T-cell (primary cell): ENCODE data around the gene LRRTM3. TPM values are rescaled to one million over a fixed set of nuclear protein-coding genes. Genes with fewer than 3 reads are reported as not detected.

Source experiments
- ATAC-seq, 4 experiments: fragments of 200-7000 bp in 3 of 4; fragments of 150-1000 bp in 1 of 4; cut with Tn5 transposase; replicated peaks in 1 of 4; 1 replicate in 3 of 4; 2 replicates in 1 of 4; pipeline ENCODE4 v1.10.0; 2021; ENCODE audit warnings: moderate library complexity in 3 of 4, mild to moderate bottlenecking in 2 of 4, moderate number of reproducible peaks in 1 of 4
- CTCF ChIA-PET, 2 donors: fragments of 300-600 bp; sonication (Branson Sonifier 250); formaldehyde crosslinking; loops; one replicate each; lab custom pipeline; 2022; ENCODE audit warnings: antibody characterized with exemption in 2 of 2; lab: Charles Lee
- POLR2A ChIA-PET, 2 donors: fragments of 300-600 bp; sonication (Branson Sonifier 250); formaldehyde crosslinking; loops; one replicate each; lab custom pipeline; 2022; ENCODE audit warnings: antibody characterized with exemption in 2 of 2; lab: Charles Lee
- DNase-seq, 35 experiments: peaks; one replicate each; pipeline versions ENCODE4 v3.0.0 to v3.0.0-alpha.2; 2013 to 2023
- H3K27ac ChIP-seq: one replicate; pipeline ENCODE4 v1.5.1; 2013; ENCODE audit warnings: low read length
- H3K27me3 ChIP-seq, 2 experiments: replicated peaks in 1 of 2; 1 replicate in 1 of 2; 2 replicates in 1 of 2; pipeline versions ENCODE4 v1.6.1 to v1.7.0; 2013; ENCODE audit warnings: low read length in 1 of 2, mixed read lengths in 1 of 2; ENCODE audit not compliant: control insufficient read depth in 2 of 2, insufficient read depth in 2 of 2; ENCODE audit errors: extremely low read depth in 1 of 2
- H3K36me3 ChIP-seq, 2 donors: 1 replicate in 1 of 2; 2 replicates in 1 of 2; pipeline versions ENCODE4 v1.6.1 to v1.7.0; 2013; ENCODE audit warnings: low read length in 1 of 2; ENCODE audit not compliant: control insufficient read depth in 2 of 2, insufficient read depth in 1 of 2; ENCODE audit errors: extremely low read depth in 1 of 2
- H3K4me1 ChIP-seq, 2 experiments: 1 replicate in 1 of 2; 2 replicates in 1 of 2; pipeline versions ENCODE4 v1.6.1 to v1.7.0; 2013; ENCODE audit warnings: low read length in 2 of 2, mixed read lengths in 1 of 2; ENCODE audit not compliant: insufficient read depth in 2 of 2, control insufficient read depth in 1 of 2; ENCODE audit errors: extremely low read depth in 1 of 2
- H3K4me3 ChIP-seq, 2 donors: 1 replicate in 1 of 2; 2 replicates in 1 of 2; pipeline versions ENCODE4 v1.5.1 to v1.7.0; 2013; ENCODE audit warnings: mild to moderate bottlenecking in 2 of 2, low read length in 1 of 2, moderate library complexity in 1 of 2; ENCODE audit not compliant: control insufficient read depth in 1 of 2; ENCODE audit errors: extremely low read depth in 1 of 2
- H3K9me3 ChIP-seq: 2 replicates; pipeline ENCODE4 v1.7.0; 2013
- H3K27ac Mint-ChIP-seq, 2 donors: one replicate each; pipeline ENCODE4 v1.8.0; 2020 to 2021; ENCODE audit warnings: mild to moderate bottlenecking in 2 of 2, mixed read lengths in 2 of 2
- H3K27me3 Mint-ChIP-seq, 2 donors: one replicate each; pipeline ENCODE4 v1.8.0; 2021 to 2022; ENCODE audit warnings: mixed read lengths in 2 of 2
- H3K36me3 Mint-ChIP-seq: one replicate; pipeline ENCODE4 v1.8.0; 2021; ENCODE audit warnings: mixed read lengths
- H3K4me1 Mint-ChIP-seq, 3 donors: one replicate each; pipeline ENCODE4 v1.8.0; 2020 to 2022; ENCODE audit warnings: mixed read lengths in 3 of 3, mild to moderate bottlenecking in 1 of 3
- H3K4me3 Mint-ChIP-seq, 3 donors: one replicate each; pipeline ENCODE4 v1.8.0; 2020 to 2022; ENCODE audit warnings: mild to moderate bottlenecking in 3 of 3, mixed read lengths in 3 of 3, moderate library complexity in 3 of 3
- H3K9me3 Mint-ChIP-seq, 3 donors: one replicate each; pipeline ENCODE4 v1.8.0; 2020 to 2022; ENCODE audit warnings: mixed read lengths in 3 of 3
- WGBS: methylation state at CpG from one replicate; pipeline ENCODE4 v1.1.5; 2013; ENCODE audit warnings: missing lambda C conversion rate; ENCODE audit not compliant: insufficient coverage; 5-methylcytosine and 5-hydroxymethylcytosine counted together
- total RNA-seq, 35 experiments: library from RNA in 6 of 35; stranded (reverse) in 6 of 35; fragments of 120-200 nt in 1 of 35; gene quantifications; one replicate each; pipeline versions ENCODE4 v1.2.1 to v1.2.4 and lab custom pipeline; 2013 to 2026

Gene LRRTM3
- total RNA-seq, 5 donors from 2014 or later (not counting 1 experiment from before 2014, with no cell fraction given), result not detected

DNA sequence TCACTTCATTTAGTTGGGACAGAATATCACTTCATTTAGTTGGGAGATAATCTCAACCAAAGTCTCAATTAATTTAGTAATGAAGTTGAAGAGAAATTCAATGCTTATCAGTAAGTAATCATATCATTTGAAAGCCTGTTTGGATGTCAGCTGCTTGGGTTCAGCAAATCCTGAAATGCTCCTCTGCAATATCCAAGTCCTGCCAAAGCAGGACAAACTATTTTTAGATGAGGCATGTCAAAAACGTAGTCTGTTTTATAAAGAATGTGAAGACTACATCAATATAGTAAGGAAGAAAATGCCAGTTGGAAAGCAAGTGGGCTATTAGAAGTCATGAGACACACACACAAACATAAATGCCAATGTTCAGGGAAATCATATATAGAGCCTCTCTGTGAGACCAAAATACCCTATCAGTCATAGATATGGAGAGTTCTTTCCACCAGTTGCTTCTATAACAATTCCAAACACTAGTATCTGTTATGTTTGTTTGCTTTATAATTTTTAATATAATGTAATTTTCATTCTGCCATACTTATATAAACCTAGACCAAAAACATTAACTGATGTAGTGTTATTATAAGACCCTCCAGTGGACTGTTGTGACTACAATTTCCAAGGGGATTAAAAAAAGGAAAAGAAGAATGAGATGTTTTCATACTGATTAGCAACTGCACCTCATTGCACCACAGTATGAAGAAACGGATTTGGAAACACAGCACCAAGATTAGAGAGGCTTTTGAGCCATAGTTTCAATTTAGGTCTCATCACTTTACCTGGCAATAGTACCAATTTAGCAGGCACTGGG, 160.7 kb downstream of the LRRTM3 start:
- DNase-seq, result no peak
- H3K36me3 ChIP-seq, result no peaks in the 10 kb centered on the region
- no peaks in the 10 kb centered on the region for H3K9me3 ChIP-seq
- no peaks in the 10 kb centered on the region for H3K4me1 ChIP-seq
- ATAC-seq, result no peak
- H3K36me3 Mint-ChIP-seq, result no peaks in the 10 kb centered on the region
- ChIA-PET POLR2A (no interaction called here), CTCF (no interaction called here)
- no peaks in the 10 kb centered on the region for H3K4me1 Mint-ChIP-seq
- no peak overlapping the region for H3K27ac ChIP-seq
- no peaks in the 10 kb centered on the region for H3K9me3 Mint-ChIP-seq
- H3K4me3 ChIP-seq, result no peak overlapping the region
- no peak overlapping the region for H3K27ac Mint-ChIP-seq
- no peak overlapping the region for H3K4me3 Mint-ChIP-seq
- no CpG with 5 or more reads among the region's 2 CpGs for WGBS
- no peaks in the 10 kb centered on the region for H3K27me3 ChIP-seq
- no peaks in the 10 kb centered on the region for H3K27me3 Mint-ChIP-seq

DNA sequence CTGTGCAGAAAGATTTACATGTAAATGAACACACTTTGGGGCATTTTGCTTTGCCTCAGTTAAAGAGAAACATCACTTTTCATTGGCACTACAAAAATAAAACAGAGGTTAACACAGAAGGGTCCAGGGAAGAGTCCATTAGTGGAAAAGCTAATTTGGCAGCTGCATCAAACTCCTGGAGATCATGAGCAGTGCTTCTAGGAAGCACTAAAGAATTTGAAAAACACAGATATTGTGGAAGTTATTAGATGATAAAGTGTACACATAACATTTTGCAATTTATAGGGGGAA, 161.2 kb downstream of the LRRTM3 start:
- no peaks in the 10 kb centered on the region for H3K36me3 ChIP-seq
- H3K4me1 ChIP-seq, result no peaks in the 10 kb centered on the region
- Mint-ChIP-seq H3K36me3 (no peaks in the 10 kb centered on the region), H3K4me3 (no peak overlapping the region), H3K27ac (no peak overlapping the region), H3K9me3 (no peaks in the 10 kb centered on the region), H3K4me1 (no peaks in the 10 kb centered on the region), H3K27me3 (no peaks in the 10 kb centered on the region)
- ATAC-seq (no peak), DNase-seq (no peak)
- no peak overlapping the region for H3K4me3 ChIP-seq
- no peak overlapping the region for H3K27ac ChIP-seq
- no peaks in the 10 kb centered on the region for H3K27me3 ChIP-seq
- H3K9me3 ChIP-seq, result no peaks in the 10 kb centered on the region
- ChIA-PET POLR2A (no interaction called here), CTCF (no interaction called here)

- no peaks in the 10 kb centered on the region for H3K36me3 ChIP-seq
- Mint-ChIP-seq H3K27me3 (no peaks in the 10 kb centered on the region), H3K4me1 (no peaks in the 10 kb centered on the region), H3K27ac (no peak overlapping the region), H3K9me3 (no peaks in the 10 kb centered on the region), H3K36me3 (no peaks in the 10 kb centered on the region), H3K4me3 (no peak overlapping the region)
- WGBS, result no CpG with 5 or more reads among the region's 1 CpG
- no peaks in the 10 kb centered on the region for H3K27me3 ChIP-seq
- ChIA-PET CTCF (no interaction called here), POLR2A (no interaction called here)
- ATAC-seq (no peak), DNase-seq (no peak)
- no peak overlapping the region for H3K27ac ChIP-seq
- H3K9me3 ChIP-seq, result no peaks in the 10 kb centered on the region
- no peaks in the 10 kb centered on the region for H3K4me1 ChIP-seq
- no peak overlapping the region for H3K4me3 ChIP-seq
These were observed 162.2 kb downstream of the LRRTM3 start for GRCh38 chr10:67088036-67088435.

DNA sequence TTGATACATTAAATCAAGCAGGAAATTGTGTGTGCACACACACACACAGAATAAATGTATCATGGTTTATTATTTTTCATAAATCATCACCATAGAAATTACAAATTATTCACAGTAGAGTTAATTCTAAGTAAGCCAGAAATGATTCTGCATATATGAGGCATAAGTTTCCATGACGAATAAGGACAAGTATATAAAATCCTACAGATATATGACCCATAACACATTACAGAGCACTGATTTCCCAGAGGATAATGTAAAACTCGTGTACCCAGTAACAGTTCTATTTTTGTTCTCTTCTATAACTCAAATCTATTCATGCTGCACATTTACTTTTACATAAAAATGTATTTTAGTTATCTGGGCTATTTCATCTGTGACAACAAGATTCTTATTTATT, 169.7 kb downstream of the LRRTM3 start:
- H3K4me3 ChIP-seq, result no peak overlapping the region
- no peak for ATAC-seq
- H3K27ac Mint-ChIP-seq, result no peak overlapping the region
- H3K4me1 ChIP-seq, result no peaks in the 10 kb centered on the region
- H3K9me3 Mint-ChIP-seq, result no peaks in the 10 kb centered on the region
- no peak for DNase-seq
- no peaks in the 10 kb centered on the region for H3K36me3 ChIP-seq
- H3K27ac ChIP-seq, result no peak overlapping the region
- H3K4me3 Mint-ChIP-seq, result no peak overlapping the region
- ChIA-PET POLR2A (no interaction called here), CTCF (no interaction called here)
- no CpG with 5 or more reads among the region's 2 CpGs for WGBS
- H3K4me1 Mint-ChIP-seq, result no peaks in the 10 kb centered on the region
- no peaks in the 10 kb centered on the region for H3K36me3 Mint-ChIP-seq
- H3K27me3 Mint-ChIP-seq, result no peaks in the 10 kb centered on the region
- no peaks in the 10 kb centered on the region for H3K27me3 ChIP-seq
- no peaks in the 10 kb centered on the region for H3K9me3 ChIP-seq

DNA sequence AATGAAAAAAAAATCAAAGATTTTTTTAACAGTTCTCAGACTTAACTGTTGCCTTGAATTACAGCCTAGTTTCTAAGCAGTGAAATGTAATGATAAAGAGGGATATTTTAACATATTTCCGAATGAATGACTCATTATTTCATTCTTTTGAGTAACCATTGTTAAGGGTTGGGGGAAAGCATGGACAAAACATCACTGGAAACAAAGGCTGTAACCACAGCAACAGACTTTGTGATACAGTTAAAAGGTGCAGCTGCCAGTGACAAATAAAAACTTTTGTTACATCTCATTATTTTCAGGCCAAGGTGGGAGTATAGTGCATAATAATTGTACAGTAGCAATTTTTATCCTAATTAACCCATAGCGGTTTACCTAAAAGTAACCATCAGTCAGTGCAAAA, 172.6 kb downstream of the LRRTM3 start:
- no peak overlapping the region for H3K4me3 Mint-ChIP-seq
- no peaks in the 10 kb centered on the region for H3K4me1 ChIP-seq
- H3K27me3 ChIP-seq, result no peaks in the 10 kb centered on the region
- ChIA-PET CTCF (no interaction called here), POLR2A (no interaction called here)
- H3K9me3 Mint-ChIP-seq, result no peaks in the 10 kb centered on the region
- no peak overlapping the region for H3K27ac Mint-ChIP-seq
- no peak overlapping the region for H3K4me3 ChIP-seq
- no peak for DNase-seq
- no peaks in the 10 kb centered on the region for H3K4me1 Mint-ChIP-seq
- no peaks in the 10 kb centered on the region for H3K36me3 ChIP-seq
- no peaks in the 10 kb centered on the region for H3K9me3 ChIP-seq
- no peak for ATAC-seq
- no peaks in the 10 kb centered on the region for H3K36me3 Mint-ChIP-seq
- H3K27ac ChIP-seq, result no peak overlapping the region
- no CpG with 5 or more reads among the region's 2 CpGs for WGBS
- H3K27me3 Mint-ChIP-seq, result no peaks in the 10 kb centered on the region

DNA sequence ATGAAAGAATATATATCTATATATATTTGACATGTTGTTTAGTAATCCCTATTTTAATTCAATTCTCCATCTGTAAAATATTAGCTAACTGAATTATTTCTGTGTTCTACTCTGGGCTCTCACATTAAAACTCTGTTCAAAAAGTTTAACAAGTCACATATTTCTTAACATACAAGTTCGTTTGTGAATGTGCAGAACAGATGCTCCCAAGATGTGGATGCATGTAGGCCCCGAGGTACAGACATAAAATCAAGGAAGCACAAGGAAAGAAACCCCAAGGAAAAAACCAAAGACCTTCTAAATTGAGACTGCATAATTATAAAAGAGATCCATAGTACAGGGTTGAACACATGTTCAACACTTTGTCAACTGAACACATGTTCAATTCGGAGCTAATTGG, 175.1 kb downstream of the LRRTM3 start:
- no peaks in the 10 kb centered on the region for H3K4me1 ChIP-seq
- Mint-ChIP-seq H3K4me1 (no peaks in the 10 kb centered on the region), H3K4me3 (no peak overlapping the region), H3K36me3 (no peaks in the 10 kb centered on the region), H3K9me3 (no peaks in the 10 kb centered on the region), H3K27me3 (no peaks in the 10 kb centered on the region), H3K27ac (no peak overlapping the region)
- H3K27ac ChIP-seq, result no peak overlapping the region
- ChIA-PET POLR2A (no interaction called here), CTCF (no interaction called here)
- H3K36me3 ChIP-seq, result no peaks in the 10 kb centered on the region
- ATAC-seq, result no peak
- DNase-seq, result no peak
- no CpG with 5 or more reads among the region's 3 CpGs for WGBS
- H3K4me3 ChIP-seq, result no peak overlapping the region
- H3K9me3 ChIP-seq, result no peaks in the 10 kb centered on the region
- no peaks in the 10 kb centered on the region for H3K27me3 ChIP-seq

DNA sequence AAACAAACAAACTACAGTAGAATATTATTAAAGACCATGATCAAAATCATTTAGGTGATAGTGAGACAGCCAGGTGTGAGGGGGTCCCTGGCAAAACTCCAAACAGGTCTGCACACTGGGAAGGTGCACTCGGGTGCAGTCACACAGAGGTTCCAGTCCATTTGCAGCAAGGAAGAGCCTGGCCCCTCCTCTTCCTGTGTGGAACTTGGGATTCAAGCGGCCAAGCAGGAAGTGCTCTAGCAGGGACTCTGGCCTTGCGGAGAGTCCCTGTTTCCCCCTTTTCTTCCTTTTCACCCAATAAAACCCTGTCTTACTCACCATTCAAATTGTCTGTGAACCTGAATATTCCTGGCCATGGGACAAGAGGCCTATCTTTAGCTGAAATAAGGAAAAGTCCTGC, 181.8 kb downstream of the LRRTM3 start:
- Histone ChIP-seq H3K9me3 (no peaks in the 10 kb centered on the region), H3K36me3 (no peaks in the 10 kb centered on the region), H3K4me1 (no peaks in the 10 kb centered on the region), H3K27ac (no peak overlapping the region), H3K4me3 (no peak overlapping the region), H3K27me3 (no peaks in the 10 kb centered on the region)
- Mint-ChIP-seq H3K27me3 (no peaks in the 10 kb centered on the region), H3K9me3 (no peaks in the 10 kb centered on the region), H3K36me3 (no peaks in the 10 kb centered on the region), H3K4me1 (no peaks in the 10 kb centered on the region), H3K4me3 (no peak overlapping the region), H3K27ac (no peak overlapping the region)
- CTCF ChIA-PET, result no interaction called here
- ATAC-seq (no peak), DNase-seq (no peak)
- POLR2A ChIA-PET, result no interaction called here
- WGBS, result 90% methylated on average over 1 of the region's 3 CpGs
